GM19395 (cell line): Measurements from ENCODE around the gene CNMD.
"Not testable (repeated sequence)": the region's sequence is repeated elsewhere in the genome, so short reads cannot be mapped to it uniquely, and the experiment has no call there.

ENCODE experiments used
- ATAC-seq: cut with Tn5 transposase; IDR thresholded peaks from one replicate; pipeline ENCODE4 v1.9.1; 2021; ENCODE audit warnings: mild to moderate bottlenecking, moderate library complexity; ENCODE audit not compliant: unreplicated experiment

CNMD gene

GRCh38 chr13:52696566-52696965 lies 43.1 kb downstream of the CNMD start:
- no peak for ATAC-seq

- peak; percentile 69 for ATAC-seq
Measured at GRCh38 chr13:52695856-52696255, 43.8 kb downstream of the CNMD start.

- ATAC-seq, result no peak
Measured at GRCh38 chr13:52686376-52686775, 53.2 kb downstream of the CNMD start.

GRCh38 chr13:52685806-52686205 lies 53.8 kb downstream of the CNMD start:
- ATAC-seq, result not testable (repeated sequence)

- no peak for ATAC-seq
Measured at GRCh38 chr13:52677823-52678222, 61.8 kb downstream of the CNMD start.

- ATAC-seq, result no peak
Measured at GRCh38 chr13:52673465-52673864, 66.2 kb downstream of the CNMD start.

GRCh38 chr13:52670726-52671125 lies 68.9 kb downstream of the CNMD start:
- no peak for ATAC-seq

- no peak for ATAC-seq
Measured at GRCh38 chr13:52669677-52670076, 69.9 kb downstream of the CNMD start.

GRCh38 chr13:52665325-52665724 lies 74.3 kb downstream of the CNMD start:
- no peak for ATAC-seq

GRCh38 chr13:52664272-52664671 lies 75.3 kb downstream of the CNMD start:
- no peak for ATAC-seq

GRCh38 chr13:52659340-52659739 lies 80.3 kb downstream of the CNMD start:
- no peak for ATAC-seq
